Nephron (organoid): ENCODE data around the gene ANXA9.

Experiments used
- H3K27ac Mint-ChIP-seq, 3 experiments: 2 replicates each; pipeline ENCODE4 v1.8.0; 2020; ENCODE audit warnings: mixed read lengths in 3 of 3, mild to moderate bottlenecking in 2 of 3, moderate library complexity in 1 of 3
- H3K27me3 Mint-ChIP-seq: 2 replicates; pipeline ENCODE4 v1.8.0; 2021; ENCODE audit warnings: low read depth, mild to moderate bottlenecking, moderate library complexity, mixed read lengths
- H3K36me3 Mint-ChIP-seq: 2 replicates; pipeline ENCODE4 v1.8.0; 2020; ENCODE audit warnings: low read depth, mixed read lengths
- H3K4me1 Mint-ChIP-seq: 2 replicates; pipeline ENCODE4 v1.8.0; 2020; ENCODE audit warnings: mixed read lengths
- H3K4me3 Mint-ChIP-seq, 3 experiments: 2 replicates each; pipeline ENCODE4 v1.8.0; 2020; ENCODE audit warnings: mild to moderate bottlenecking in 3 of 3, mixed read lengths in 3 of 3, moderate library complexity in 2 of 3
- H3K9me3 Mint-ChIP-seq: 2 replicates; pipeline ENCODE4 v1.8.0; 2020; ENCODE audit warnings: mixed read lengths
- TF ChIP-seq, protein P1 (sequence below), 3 experiments: fragments of 200-600 bp; sonication (generic); IDR thresholded peaks; one replicate each; pipeline ENCODE4 v1.5.0; 2021; ENCODE audit warnings: antibody characterized with exemption in 3 of 3; ENCODE audit not compliant: unreplicated experiment in 3 of 3

Gene ANXA9

DNA sequence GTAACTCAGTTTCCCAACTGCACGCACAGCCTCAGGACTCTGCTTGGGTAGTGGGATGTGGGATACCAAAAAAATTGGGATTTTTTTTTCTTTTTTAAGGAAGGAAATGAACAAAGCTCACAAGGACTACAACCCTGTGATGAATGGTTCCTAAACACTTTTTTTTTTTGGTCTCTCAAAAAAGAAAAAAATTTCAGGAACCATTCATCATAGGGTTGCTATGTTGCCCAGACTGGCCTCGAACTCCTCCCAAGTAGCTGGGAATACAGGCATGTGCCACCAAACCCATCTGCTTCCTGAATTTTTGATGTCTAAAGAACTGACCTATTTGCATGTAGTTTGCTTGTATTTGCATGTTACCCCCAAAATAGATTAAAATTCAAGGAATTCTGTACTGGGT is 17.8 kb downstream of the ANXA9 start:
- no peaks in the 10 kb centered on the region for H3K27me3 Mint-ChIP-seq

DNA sequence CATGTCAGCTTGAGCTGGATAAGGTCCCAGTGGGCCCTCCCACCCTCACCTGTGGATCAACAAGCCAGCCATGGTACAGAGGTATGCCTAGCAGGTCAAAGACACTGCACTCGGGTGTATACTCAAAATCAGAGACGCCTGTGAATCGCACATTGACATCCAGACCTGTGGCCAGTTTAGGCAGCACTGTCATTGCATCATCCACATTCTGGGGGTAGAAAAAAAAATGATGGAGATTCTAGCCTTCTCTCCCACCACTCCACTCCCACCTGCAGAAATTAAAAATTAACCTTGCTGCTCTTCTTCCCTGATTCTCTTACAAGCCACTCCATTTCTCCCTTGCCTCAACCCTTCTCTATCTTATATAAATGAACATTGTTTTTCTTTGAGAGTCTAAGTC is 18.3 kb downstream of the ANXA9 start:
- TF ChIP-seq, protein P1, sequence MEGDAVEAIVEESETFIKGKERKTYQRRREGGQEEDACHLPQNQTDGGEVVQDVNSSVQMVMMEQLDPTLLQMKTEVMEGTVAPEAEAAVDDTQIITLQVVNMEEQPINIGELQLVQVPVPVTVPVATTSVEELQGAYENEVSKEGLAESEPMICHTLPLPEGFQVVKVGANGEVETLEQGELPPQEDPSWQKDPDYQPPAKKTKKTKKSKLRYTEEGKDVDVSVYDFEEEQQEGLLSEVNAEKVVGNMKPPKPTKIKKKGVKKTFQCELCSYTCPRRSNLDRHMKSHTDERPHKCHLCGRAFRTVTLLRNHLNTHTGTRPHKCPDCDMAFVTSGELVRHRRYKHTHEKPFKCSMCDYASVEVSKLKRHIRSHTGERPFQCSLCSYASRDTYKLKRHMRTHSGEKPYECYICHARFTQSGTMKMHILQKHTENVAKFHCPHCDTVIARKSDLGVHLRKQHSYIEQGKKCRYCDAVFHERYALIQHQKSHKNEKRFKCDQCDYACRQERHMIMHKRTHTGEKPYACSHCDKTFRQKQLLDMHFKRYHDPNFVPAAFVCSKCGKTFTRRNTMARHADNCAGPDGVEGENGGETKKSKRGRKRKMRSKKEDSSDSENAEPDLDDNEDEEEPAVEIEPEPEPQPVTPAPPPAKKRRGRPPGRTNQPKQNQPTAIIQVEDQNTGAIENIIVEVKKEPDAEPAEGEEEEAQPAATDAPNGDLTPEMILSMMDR (IDR thresholded peaks at IDR 0.05; ENCODE audit: unreplicated experiment in 3 of 3), result no peak
- H3K9me3 Mint-ChIP-seq, result no peaks in the 10 kb centered on the region
- H3K27me3 Mint-ChIP-seq, result no peaks in the 10 kb centered on the region
- peaks cover 42% of the 10 kb centered on the region for H3K36me3 Mint-ChIP-seq
- H3K27ac Mint-ChIP-seq, result no peak overlapping the region
- no peak overlapping the region for H3K4me3 Mint-ChIP-seq
- H3K4me1 Mint-ChIP-seq, result peaks cover 15% of the 10 kb centered on the region

More for the DNA sequence above, 17.8 kb downstream of the ANXA9 start:
- no peak overlapping the region for H3K27ac Mint-ChIP-seq
- H3K36me3 Mint-ChIP-seq, result peaks cover 42% of the 10 kb centered on the region
- TF ChIP-seq, protein P1 (IDR thresholded peaks at IDR 0.05; ENCODE audit: unreplicated experiment in 3 of 3), result no peak
- H3K4me1 Mint-ChIP-seq, result peaks cover 13% of the 10 kb centered on the region
- no peaks in the 10 kb centered on the region for H3K9me3 Mint-ChIP-seq
- no peak overlapping the region for H3K4me3 Mint-ChIP-seq

DNA sequence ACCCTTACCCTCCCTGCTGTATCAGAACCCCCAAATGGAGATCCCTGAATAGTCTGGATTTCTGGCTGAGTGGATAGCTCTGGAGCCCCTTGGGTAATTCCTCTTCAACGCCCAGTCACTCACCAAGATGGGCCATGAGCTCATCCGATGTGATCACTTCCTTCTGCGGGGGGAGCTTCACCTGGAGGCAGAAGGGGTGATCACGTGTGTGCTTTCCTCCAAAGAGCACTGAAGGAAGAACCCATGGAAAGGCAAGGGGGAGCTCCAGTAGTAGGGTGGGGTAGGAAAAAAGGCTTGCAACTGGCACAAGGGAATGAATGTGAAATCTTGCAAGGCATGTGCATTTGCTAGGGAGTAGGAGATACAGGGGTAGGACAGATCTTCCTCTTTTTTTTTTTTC is 19.5 kb downstream of the ANXA9 start:
- Mint-ChIP-seq H3K27me3 (no peaks in the 10 kb centered on the region), H3K4me3 (peak overlapping the region in 1 of 3 experiments; percentile 16), H3K9me3 (no peaks in the 10 kb centered on the region), H3K4me1 (peaks cover 21% of the 10 kb centered on the region), H3K27ac (no peak overlapping the region), H3K36me3 (peaks cover 37% of the 10 kb centered on the region)
- TF ChIP-seq, protein P1 (IDR thresholded peaks at IDR 0.05; ENCODE audit: unreplicated experiment in 3 of 3), result no peak

DNA sequence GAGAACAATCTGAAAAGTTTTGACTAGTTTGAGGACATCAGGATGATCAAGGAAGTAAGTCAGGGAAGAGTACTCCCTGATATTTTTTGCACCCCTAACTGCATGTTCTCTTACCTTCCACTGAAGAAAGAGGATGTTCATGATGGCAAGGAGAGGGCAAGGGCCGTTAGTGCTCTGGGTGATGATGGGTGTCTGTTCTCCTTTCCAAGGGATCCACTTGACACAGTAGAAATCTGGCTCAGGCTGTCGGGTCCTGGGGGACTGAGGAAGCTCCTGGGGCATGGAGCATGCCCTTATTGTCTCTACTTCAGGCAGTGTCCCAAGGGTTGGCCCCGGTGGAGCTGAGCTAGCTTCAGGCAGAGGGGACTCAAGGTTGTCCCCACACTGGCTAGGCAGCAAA is 20.0 kb downstream of the ANXA9 start:
- no peaks in the 10 kb centered on the region for H3K9me3 Mint-ChIP-seq
- H3K4me1 Mint-ChIP-seq, result peaks cover 25% of the 10 kb centered on the region
- peaks cover 34% of the 10 kb centered on the region for H3K36me3 Mint-ChIP-seq

DNA sequence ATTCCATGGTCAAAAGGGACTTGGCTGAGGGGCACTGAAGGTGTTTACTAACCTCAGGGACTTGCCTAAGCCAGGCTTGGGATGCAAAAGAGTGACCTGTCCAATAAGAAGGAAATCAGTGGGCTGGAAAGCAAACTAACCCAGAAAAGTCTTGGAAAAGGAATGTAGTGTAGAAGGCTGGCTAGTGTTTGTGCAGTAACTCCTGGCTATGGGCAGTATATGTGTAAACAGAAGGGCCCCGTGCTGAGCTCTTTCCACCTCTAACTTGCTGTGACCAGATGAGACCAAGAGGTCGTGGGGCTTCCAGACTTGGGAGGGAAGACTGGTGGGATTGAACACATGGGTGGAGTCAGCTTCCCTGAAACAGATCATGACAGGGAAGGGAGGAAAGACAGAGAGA is 20.5 kb downstream of the ANXA9 start:
- Mint-ChIP-seq H3K27ac (peak overlapping the region; percentile 52 to 94 (median 72)), H3K4me1 (peaks cover 30% of the 10 kb centered on the region), H3K27me3 (no peaks in the 10 kb centered on the region), H3K4me3 (peak overlapping the region; percentile 53 to 59 (median 57)), H3K9me3 (no peaks in the 10 kb centered on the region), H3K36me3 (peaks cover 32% of the 10 kb centered on the region)
- TF ChIP-seq, protein P1 (IDR thresholded peaks at IDR 0.05; ENCODE audit: unreplicated experiment in 3 of 3), result no peak

More for the DNA sequence above, 20.0 kb downstream of the ANXA9 start:
- no peak overlapping the region for H3K27ac Mint-ChIP-seq
- H3K27me3 Mint-ChIP-seq, result no peaks in the 10 kb centered on the region
- peak overlapping the region in 1 of 3 experiments; percentile 16 for H3K4me3 Mint-ChIP-seq
- TF ChIP-seq, protein P1 (IDR thresholded peaks at IDR 0.05; ENCODE audit: unreplicated experiment in 3 of 3), result no peak

DNA sequence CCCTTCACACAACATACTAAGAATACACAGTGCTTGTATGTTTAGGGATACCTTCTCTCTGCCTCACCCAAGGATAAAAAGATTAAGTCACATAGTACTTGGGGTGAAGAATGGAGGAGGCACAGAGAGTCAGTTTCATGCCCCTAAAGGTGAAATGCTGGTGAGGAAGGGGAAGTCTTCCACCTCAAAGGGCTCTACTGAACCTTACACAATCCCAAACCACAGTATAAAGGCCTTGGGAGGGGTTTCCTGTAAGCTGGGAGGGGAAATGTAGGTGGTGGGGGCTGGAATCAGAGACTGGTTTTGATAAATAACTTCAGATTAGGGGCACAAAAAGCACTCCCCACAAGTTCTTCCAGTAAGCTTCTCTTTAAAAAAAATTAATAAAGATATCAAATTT is 21.1 kb downstream of the ANXA9 start:
- H3K4me1 Mint-ChIP-seq, result peaks cover 36% of the 10 kb centered on the region
- no peaks in the 10 kb centered on the region for H3K27me3 Mint-ChIP-seq
- peak overlapping the region in 2 of 3 experiments; percentile 52 to 94 for H3K27ac Mint-ChIP-seq
- H3K4me3 Mint-ChIP-seq, result peak overlapping the region; percentile 53 to 59 (median 57)
- no peaks in the 10 kb centered on the region for H3K9me3 Mint-ChIP-seq
- TF ChIP-seq, protein P1 (IDR thresholded peaks at IDR 0.05; ENCODE audit: unreplicated experiment in 3 of 3), result no peak
- H3K36me3 Mint-ChIP-seq, result peaks cover 30% of the 10 kb centered on the region
